ENCODE data around the gene HIP1.
"Not testable (repeated sequence)": the region's sequence is repeated elsewhere in the genome, so short reads cannot be mapped to it uniquely, and the experiment has no call there.

The HIP1 gene

GRCh38 chr7:75721922-75722321, 16.8 kb downstream of the HIP1 start:
- H3K9me3 ChIP-seq (ENCODE audit: insufficient read depth, low read depth, low read length); H2BK5ac ChIP-seq (ENCODE audit: low read depth, low read length, poor library complexity); H4K91ac ChIP-seq (ENCODE audit: low read depth, low read length); H3K4me3 ChIP-seq (ENCODE audit: low read depth, low read length); H3K27ac ChIP-seq (ENCODE audit: low read depth, low read length); H3K36me3 ChIP-seq (ENCODE audit: control insufficient read depth in 1 of 2, insufficient read depth in 2 of 2, low read length in 2 of 2); H3K23ac ChIP-seq (ENCODE audit: low read length); H4K12ac ChIP-seq (ENCODE audit: low read depth, low read length); H3K9ac ChIP-seq (ENCODE audit: low read length); H4K8ac ChIP-seq (ENCODE audit: low read depth, low read length); H2BK120ac ChIP-seq (ENCODE audit: insufficient read depth, low read length, poor library complexity); H2AK5ac ChIP-seq (ENCODE audit: low read length); H3K79me1 ChIP-seq (ENCODE audit: low read length); H2AFZ ChIP-seq (ENCODE audit: insufficient read depth, low read length, poor library complexity); H3K18ac ChIP-seq (ENCODE audit: low read length); H3K4me1 ChIP-seq (ENCODE audit: control insufficient read depth in 1 of 2, insufficient read depth in 2 of 2, low read length in 2 of 2); DNase-seq; H2BK12ac ChIP-seq (ENCODE audit: low read length); H3K4ac ChIP-seq (ENCODE audit: low read depth, low read length); H3K14ac ChIP-seq (ENCODE audit: low read length); H3K79me2 ChIP-seq (ENCODE audit: control insufficient read depth, insufficient read depth, low read length, poor library complexity); H3K27me3 ChIP-seq (ENCODE audit: insufficient read depth, low read length); H3K4me2 ChIP-seq (ENCODE audit: low read length): not testable (repeated sequence)
- no CpG with 5 or more reads among the region's 9 CpGs for WGBS (ENCODE audit: extremely low coverage, insufficient coverage, insufficient read length)

- H2AK5ac ChIP-seq (ENCODE audit: low read length) = no peak overlapping the region
- no peaks in the 10 kb centered on the region for H3K9me3 ChIP-seq (ENCODE audit: insufficient read depth, low read depth, low read length)
- no peak overlapping the region for H3K4me2 ChIP-seq (ENCODE audit: low read length)
These were observed 17.3 kb downstream of the HIP1 start for GRCh38 chr7:75721426-75721825.

GRCh38 chr7:75719626-75720025, 19.1 kb downstream of the HIP1 start:
- no peaks in the 10 kb centered on the region for H3K9me3 ChIP-seq (ENCODE audit: insufficient read depth, low read depth, low read length)
- H3K23ac ChIP-seq (ENCODE audit: low read length) = no peak overlapping the region
- H3K27me3 ChIP-seq (ENCODE audit: insufficient read depth, low read length) = no peaks in the 10 kb centered on the region
- peaks cover 2% of the 10 kb centered on the region for H3K79me1 ChIP-seq (ENCODE audit: low read length)
- no peak overlapping the region for H2AK5ac ChIP-seq (ENCODE audit: low read length)
- H3K4me1 ChIP-seq (ENCODE audit: control insufficient read depth in 1 of 2, insufficient read depth in 2 of 2, low read length in 2 of 2) = peaks cover 0 to 4% of the 10 kb centered on the region in 2 experiments
- H2AFZ ChIP-seq (ENCODE audit: insufficient read depth, low read length, poor library complexity) = no peak overlapping the region
- H3K36me3 ChIP-seq (ENCODE audit: control insufficient read depth in 1 of 2, insufficient read depth in 2 of 2, low read length in 2 of 2) = no peaks in the 10 kb centered on the region
- no peak overlapping the region for H2BK120ac ChIP-seq (ENCODE audit: insufficient read depth, low read length, poor library complexity)
- no peak overlapping the region for H4K12ac ChIP-seq (ENCODE audit: low read depth, low read length)
- no peak overlapping the region for H4K8ac ChIP-seq (ENCODE audit: low read depth, low read length)
- no peak overlapping the region for H3K14ac ChIP-seq (ENCODE audit: low read length)
- no CpG with 5 or more reads among the region's 5 CpGs for WGBS (ENCODE audit: extremely low coverage, insufficient coverage, insufficient read length)
- no peak overlapping the region for H3K27ac ChIP-seq (ENCODE audit: low read depth, low read length)
- no peak overlapping the region for H3K4ac ChIP-seq (ENCODE audit: low read depth, low read length)
- no peak overlapping the region for H2BK5ac ChIP-seq (ENCODE audit: low read depth, low read length, poor library complexity)
- H3K18ac ChIP-seq (ENCODE audit: low read length) = no peak overlapping the region
- H2BK12ac ChIP-seq (ENCODE audit: low read length) = no peak overlapping the region
- no peak overlapping the region for H4K91ac ChIP-seq (ENCODE audit: low read depth, low read length)
- no peak overlapping the region for H3K9ac ChIP-seq (ENCODE audit: low read length)
- H3K4me3 ChIP-seq (ENCODE audit: low read depth, low read length) = no peak overlapping the region
- DNase-seq = no peak
- H3K79me2 ChIP-seq (ENCODE audit: control insufficient read depth, insufficient read depth, low read length, poor library complexity) = no peaks in the 10 kb centered on the region
- H3K4me2 ChIP-seq (ENCODE audit: low read length) = no peak overlapping the region

More at GRCh38 chr7:75721426-75721825, 17.3 kb downstream of the HIP1 start:
- Histone ChIP-seq H4K12ac (ENCODE audit: low read depth, low read length) (no peak overlapping the region), H4K91ac (ENCODE audit: low read depth, low read length) (no peak overlapping the region), H3K79me1 (ENCODE audit: low read length) (peaks cover 2% of the 10 kb centered on the region), H3K36me3 (ENCODE audit: control insufficient read depth in 1 of 2, insufficient read depth in 2 of 2, low read length in 2 of 2) (no peaks in the 10 kb centered on the region), H3K27me3 (ENCODE audit: insufficient read depth, low read length) (no peaks in the 10 kb centered on the region), H3K9ac (ENCODE audit: low read length) (no peak overlapping the region), H3K27ac (ENCODE audit: low read depth, low read length) (no peak overlapping the region), H2BK12ac (ENCODE audit: low read length) (no peak overlapping the region), H2BK5ac (ENCODE audit: low read depth, low read length, poor library complexity) (no peak overlapping the region), H3K23ac (ENCODE audit: low read length) (no peak overlapping the region), H3K4me1 (ENCODE audit: control insufficient read depth in 1 of 2, insufficient read depth in 2 of 2, low read length in 2 of 2) (peaks cover 0 to 4% of the 10 kb centered on the region in 2 experiments), H3K79me2 (ENCODE audit: control insufficient read depth, insufficient read depth, low read length, poor library complexity) (no peaks in the 10 kb centered on the region), H4K8ac (ENCODE audit: low read depth, low read length) (no peak overlapping the region), H3K14ac (ENCODE audit: low read length) (no peak overlapping the region), H2BK120ac (ENCODE audit: insufficient read depth, low read length, poor library complexity) (no peak overlapping the region), H2AFZ (ENCODE audit: insufficient read depth, low read length, poor library complexity) (no peak overlapping the region), H3K4ac (ENCODE audit: low read depth, low read length) (no peak overlapping the region), H3K18ac (ENCODE audit: low read length) (no peak overlapping the region), H3K4me3 (ENCODE audit: low read depth, low read length) (no peak overlapping the region)
- DNase-seq = no peak
- WGBS (ENCODE audit: extremely low coverage, insufficient coverage, insufficient read length) = no CpG with 5 or more reads among the region's 2 CpGs

DNA sequence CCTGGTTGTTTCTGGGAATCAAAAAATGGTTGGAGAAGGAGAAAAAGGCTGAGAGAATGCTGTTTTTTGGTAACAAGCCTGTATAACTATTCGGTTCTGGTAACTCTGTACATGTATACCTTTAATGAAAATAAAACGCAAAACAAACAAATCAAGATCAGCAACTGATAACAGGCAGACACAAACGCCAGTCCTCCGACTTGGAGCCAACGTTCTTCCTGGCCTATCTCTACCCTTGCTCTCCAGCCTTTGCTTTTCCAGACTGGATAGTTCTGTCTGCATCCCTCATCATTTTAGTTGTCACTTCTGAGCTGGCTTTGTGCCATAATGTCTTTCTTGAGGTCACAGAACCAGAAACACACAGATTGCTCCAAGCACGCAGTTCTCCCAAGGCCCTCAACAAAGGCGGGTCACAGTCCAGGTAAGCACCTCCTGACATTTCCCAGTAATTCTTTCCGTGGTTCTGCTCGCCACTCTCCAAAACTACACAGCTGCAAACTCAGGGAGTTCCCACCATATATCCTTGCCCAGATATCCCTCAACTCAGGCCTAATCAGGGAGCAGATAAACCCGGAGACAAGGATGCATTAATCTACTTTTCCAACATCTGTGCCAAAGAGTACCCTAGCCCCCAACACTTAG, 20.2 kb downstream of the HIP1 start:
- DNase-seq = no peak
- no CpG with 5 or more reads among the region's 10 CpGs for whole genome bisulfite sequencing (ENCODE audit: extremely low coverage, insufficient coverage, insufficient read length)
- H2BK5ac ChIP-seq (ENCODE audit: low read depth, low read length, poor library complexity) = no peak overlapping the region
- H3K4me3 ChIP-seq (ENCODE audit: low read depth, low read length) = no peak overlapping the region
- H3K79me2 ChIP-seq (ENCODE audit: control insufficient read depth, insufficient read depth, low read length, poor library complexity) = no peaks in the 10 kb centered on the region
- no peak overlapping the region for H2BK120ac ChIP-seq (ENCODE audit: insufficient read depth, low read length, poor library complexity)
- H4K91ac ChIP-seq (ENCODE audit: low read depth, low read length) = no peak overlapping the region
- no peak overlapping the region for H3K4me2 ChIP-seq (ENCODE audit: low read length)
- no peak overlapping the region for H3K27ac ChIP-seq (ENCODE audit: low read depth, low read length)
- no peak overlapping the region for H3K14ac ChIP-seq (ENCODE audit: low read length)
- H3K79me1 ChIP-seq (ENCODE audit: low read length) = peaks cover 2% of the 10 kb centered on the region
- H3K23ac ChIP-seq (ENCODE audit: low read length) = no peak overlapping the region
- no peak overlapping the region for H3K4ac ChIP-seq (ENCODE audit: low read depth, low read length)
- H3K18ac ChIP-seq (ENCODE audit: low read length) = no peak overlapping the region
- no peak overlapping the region for H2BK12ac ChIP-seq (ENCODE audit: low read length)
- no peak overlapping the region for H2AK5ac ChIP-seq (ENCODE audit: low read length)
- H3K4me1 ChIP-seq (ENCODE audit: control insufficient read depth in 1 of 2, insufficient read depth in 2 of 2, low read length in 2 of 2) = peaks cover 0 to 4% of the 10 kb centered on the region in 2 experiments
- no peak overlapping the region for H4K12ac ChIP-seq (ENCODE audit: low read depth, low read length)
- no peaks in the 10 kb centered on the region for H3K9me3 ChIP-seq (ENCODE audit: insufficient read depth, low read depth, low read length)
- no peaks in the 10 kb centered on the region for H3K36me3 ChIP-seq (ENCODE audit: control insufficient read depth in 1 of 2, insufficient read depth in 2 of 2, low read length in 2 of 2)
- H4K8ac ChIP-seq (ENCODE audit: low read depth, low read length) = no peak overlapping the region
- H3K27me3 ChIP-seq (ENCODE audit: insufficient read depth, low read length) = no peaks in the 10 kb centered on the region
- no peak overlapping the region for H2AFZ ChIP-seq (ENCODE audit: insufficient read depth, low read length, poor library complexity)
- no peak overlapping the region for H3K9ac ChIP-seq (ENCODE audit: low read length)

All from trophoblast cell (in vitro differentiated cells and primary cell).